SW480 (cell line): ENCODE data around the gene FAM53A.
A peak's percentile ranks its signal among the peaks of the same experiment; 100 is the strongest.

Source experiments
- DNase-seq: peaks from one replicate; pipeline ENCODE4 v3.0.0-alpha.2; 2016; ENCODE audit warnings: low spot score

Gene FAM53A

DNA sequence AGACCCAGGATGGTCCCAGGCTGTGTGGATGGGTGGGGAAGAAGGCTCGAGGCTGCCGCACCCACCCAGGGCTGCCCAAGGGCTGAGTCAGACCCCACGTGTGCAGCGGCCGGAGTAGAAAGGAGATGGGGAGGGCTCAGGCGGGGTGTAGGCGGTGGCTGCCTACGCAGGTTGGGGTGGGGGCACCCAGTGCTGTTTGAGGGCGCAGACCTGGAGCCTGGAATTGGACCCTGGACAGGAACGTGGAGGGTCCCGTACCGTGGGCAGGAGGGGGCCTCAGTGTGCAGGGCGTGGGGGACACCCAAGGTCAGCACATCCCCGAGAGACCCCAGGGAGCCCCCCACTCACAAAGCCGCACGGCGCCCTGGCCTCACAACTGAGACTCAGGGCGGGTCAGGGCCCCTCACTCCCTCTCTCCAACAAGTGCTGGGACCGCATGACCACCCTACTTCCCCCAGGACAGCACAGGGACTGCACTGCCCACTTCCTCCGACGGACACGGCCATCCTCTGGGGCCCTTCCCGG is 79.9 kb downstream of the FAM53A start:
- DNase-seq = peak; percentile 61

GRCh38 chr4:1603413-1604135 is 80.5 kb downstream of the FAM53A start:
- no peak for DNase-seq

DNA sequence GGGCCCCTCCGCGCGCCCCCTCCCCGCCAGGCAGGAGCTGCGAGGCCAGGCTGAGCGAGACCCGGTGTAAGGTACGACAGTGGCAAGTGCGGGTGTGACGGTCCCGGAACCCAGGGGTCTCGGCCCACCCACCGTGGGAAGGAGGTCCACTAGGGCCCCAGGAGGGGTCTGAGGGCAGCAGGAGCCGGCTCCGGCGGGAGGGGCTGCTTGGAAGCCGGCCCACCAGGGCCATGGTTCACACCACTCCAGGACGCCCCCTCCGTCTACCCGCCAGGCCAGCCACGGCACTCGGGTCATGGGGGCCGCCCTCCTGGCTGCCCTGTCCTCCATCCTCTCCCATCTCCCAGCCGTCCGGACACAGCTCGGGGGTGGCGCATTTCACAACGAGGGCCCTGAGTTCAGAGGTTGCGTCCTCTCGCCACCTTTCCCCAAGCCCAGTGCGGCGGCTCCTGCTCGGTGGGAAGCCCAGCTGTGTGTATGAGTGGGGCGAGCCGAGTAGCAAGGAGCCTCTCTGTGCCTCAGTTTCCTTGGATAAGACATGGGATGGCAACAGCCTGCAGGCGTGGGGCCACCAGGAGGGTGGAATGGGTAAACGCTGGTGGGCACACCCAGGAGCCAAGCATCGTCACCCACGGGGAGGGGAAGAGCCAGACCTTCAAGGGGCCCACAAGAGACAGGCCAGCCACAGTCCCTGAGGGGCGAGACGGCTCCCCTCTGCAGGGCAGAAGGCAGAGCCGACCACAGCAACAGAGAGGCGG is 81.3 kb downstream of the FAM53A start:
- DNase-seq = no peak

- DNase-seq = no peak
Measured at GRCh38 chr4:1601852-1602654, 82.1 kb downstream of the FAM53A start.

GRCh38 chr4:1601533-1601835 is 82.6 kb downstream of the FAM53A start:
- DNase-seq = no peak

DNA sequence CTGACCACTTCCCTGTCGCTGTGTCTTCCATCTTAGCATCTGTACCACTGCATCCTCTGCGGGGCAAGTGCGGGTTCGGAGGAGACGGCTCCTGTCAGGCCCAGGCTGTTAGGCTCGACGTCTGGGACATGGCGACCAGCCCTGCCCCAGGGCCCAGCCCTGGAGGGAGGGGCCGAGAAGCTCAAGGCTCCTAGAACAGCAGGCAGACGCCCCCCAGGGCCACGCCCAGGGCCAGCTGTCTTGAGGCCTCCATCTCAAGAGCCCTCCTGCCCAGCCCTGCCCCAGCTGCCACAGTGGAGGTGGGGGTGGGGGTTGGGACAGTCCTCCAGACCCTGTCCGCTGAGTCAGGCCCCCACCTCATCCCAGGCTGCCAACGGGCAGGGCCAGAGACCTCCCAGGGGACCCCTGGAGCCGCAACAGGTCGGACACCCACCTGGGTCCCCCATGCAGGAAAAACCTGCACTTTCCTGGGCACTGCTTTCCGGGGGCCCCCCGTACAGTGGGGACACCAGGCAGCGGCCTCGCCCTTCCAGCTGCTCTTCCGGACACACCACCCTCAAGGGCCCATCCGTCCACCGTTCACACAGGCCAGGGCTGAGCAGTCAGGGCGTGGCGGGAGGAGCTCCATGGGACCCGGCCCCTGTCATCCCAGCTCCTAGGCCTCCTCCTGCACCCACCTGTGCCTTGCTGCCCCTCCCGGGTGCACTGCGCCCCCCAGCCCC is 83.1 kb downstream of the FAM53A start:
- DNase-seq = no peak

GRCh38 chr4:1600211-1600780 is 83.8 kb downstream of the FAM53A start:
- DNase-seq = no peak

GRCh38 chr4:1599491-1600210 is 84.5 kb downstream of the FAM53A start:
- no peak for DNase-seq

GRCh38 chr4:1599026-1599481 is 85.1 kb downstream of the FAM53A start:
- DNase-seq = no peak

- DNase-seq = no peak
Measured at GRCh38 chr4:1598206-1599025, 85.7 kb downstream of the FAM53A start.

DNA sequence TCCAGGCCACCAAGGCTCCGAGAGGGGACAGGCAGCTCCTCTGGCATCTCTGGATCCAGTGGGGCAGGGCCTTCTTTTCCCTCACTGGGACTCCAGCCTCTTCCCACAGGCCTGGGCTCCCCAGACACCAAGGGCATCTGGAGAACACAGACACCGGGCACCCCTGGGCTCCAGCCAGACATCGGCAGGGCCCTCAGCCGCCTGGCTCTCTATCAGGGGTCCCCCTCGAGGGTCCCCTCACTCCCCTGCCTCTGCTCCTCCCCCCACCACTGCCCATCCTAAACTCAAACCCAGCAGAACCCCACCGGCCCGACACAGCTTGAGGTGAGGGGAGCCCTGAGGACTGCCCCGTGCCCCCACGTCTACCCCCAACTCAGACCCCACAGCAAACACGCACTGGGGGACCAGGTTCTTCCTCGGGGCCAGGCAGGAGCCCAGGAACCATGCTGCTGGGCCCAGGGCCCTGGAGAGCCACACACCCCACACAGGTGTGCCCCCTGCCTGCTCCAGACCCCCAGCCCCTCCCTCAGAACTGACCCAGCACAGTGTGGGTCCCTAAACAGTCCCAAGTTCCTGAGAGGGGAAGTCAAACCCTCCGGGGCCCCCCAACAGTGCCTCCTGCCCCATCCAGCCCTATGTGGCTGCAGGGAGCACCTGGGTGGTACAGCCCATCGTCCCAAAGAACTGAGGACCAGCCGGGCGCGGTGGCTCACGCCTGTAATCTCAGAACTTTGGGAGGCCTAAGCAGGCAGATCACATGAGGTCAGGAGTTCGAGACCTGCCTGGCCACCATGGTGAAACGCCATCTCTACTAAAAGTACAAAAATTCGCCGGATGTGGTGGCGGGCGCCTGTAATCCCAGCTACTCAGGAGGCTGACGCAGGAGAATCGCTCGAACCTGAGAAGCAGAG is 86.8 kb downstream of the FAM53A start:
- DNase-seq = no peak

DNA sequence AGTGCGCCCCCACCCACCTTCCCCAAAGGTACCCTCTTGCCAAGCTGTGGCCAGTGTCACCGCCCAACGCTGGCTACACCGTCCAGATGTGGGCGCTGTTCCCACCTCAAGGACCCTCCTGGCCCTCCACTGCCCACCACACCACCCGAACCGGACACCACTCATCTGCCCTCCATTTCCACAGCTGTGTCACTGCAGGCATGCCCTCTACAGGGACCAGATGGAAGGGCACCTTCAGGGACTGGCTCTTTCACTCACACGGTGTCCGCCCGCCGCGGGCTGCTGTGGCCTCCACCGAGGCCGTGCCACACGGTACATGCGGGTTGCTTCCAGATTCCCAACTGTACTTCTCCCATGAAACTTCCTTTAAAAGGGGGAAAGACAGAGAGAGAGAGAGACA is 87.7 kb downstream of the FAM53A start:
- no peak for DNase-seq

- DNase-seq = no peak
Measured at GRCh38 chr4:1595789-1596325, 88.3 kb downstream of the FAM53A start.

GRCh38 chr4:1594871-1595788 is 89.0 kb downstream of the FAM53A start:
- no peak for DNase-seq

DNA sequence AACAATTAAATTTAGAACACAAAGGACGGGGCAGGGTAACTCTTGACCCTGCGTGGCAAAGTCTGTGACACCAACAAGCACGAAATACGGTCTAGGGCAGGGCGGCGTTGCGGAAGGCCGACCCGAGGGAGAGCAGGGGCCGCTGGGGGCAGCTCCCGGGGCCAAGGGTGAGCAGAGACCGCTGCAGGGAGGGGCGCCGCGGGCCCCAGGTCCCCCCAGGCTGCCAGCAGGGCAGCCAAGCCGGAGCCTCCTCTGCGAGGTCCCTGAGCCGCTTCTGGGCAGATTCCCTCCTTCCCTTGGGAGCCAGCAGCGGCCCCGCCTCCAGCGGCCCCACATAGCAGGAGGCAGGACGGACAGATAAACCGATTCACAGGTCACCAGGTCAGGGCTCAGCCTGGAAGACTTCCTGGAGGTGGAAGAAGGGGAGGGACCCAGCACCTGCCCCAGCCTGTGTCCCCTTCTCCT is 90.2 kb downstream of the FAM53A start:
- no peak for DNase-seq

DNA sequence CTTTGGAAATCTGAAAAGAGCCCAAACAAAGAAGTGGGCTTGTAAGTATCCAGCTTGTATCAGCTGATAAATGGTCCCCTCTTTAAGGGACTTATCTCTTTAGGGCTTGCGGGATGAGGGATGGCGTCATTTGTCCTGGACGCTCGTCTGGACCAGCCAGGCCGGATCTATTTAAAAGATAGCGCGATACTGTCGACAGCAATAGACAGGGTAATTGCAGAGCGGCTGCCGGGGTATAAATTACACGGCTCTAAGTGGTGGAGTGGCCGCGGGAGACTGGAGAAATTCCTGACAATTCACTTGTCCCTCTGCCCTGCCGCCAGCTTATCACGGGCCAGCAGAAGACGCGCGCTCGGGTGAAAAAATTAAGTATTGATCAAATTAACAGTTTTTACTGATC is 90.7 kb downstream of the FAM53A start:
- DNase-seq = no peak

DNA sequence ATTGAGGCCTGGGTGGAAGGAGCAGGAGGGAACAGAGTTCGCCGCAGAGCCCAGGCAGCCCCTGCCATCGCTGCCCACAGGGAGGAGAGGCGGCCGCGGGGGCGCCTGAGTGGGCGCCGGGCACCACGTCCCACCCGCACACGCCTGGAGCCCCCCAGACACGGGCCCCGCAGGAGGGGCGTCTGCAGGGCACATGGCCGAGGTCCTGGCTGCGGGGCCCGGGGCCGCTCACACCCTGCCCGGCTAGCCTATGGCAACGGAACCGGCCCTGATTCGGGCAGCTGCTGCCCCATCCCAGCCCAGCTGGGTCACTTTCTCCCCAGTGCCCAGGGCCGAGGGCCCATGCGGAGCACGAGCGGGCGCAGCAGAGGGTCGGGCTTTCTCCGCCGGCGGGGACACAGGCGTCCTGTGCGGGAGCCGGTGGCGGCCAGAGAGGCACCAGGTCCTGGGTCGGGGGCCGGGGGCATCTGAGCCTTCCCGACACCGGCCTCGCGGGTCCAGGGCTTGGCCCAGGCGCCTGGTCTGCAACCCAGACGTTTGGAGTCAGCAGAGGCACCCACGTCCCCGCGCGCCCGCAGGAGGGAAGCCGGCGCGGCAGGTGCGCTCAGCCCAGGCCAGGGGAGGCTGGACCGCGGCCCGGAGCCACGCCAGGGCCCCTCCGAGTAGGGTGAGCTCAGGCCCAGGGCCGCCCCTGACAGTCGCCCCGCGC is 91.2 kb downstream of the FAM53A start:
- no peak for DNase-seq
